GM19455 (cell line): ENCODE data around the gene ADGRL4.
"Not testable (repeated sequence)": the region's sequence is repeated elsewhere in the genome, so short reads cannot be mapped to it uniquely, and the experiment has no call there.

ENCODE experiments used
- ATAC-seq: cut with Tn5 transposase; IDR thresholded peaks from one replicate; pipeline ENCODE4 v1.9.1; 2021; ENCODE audit not compliant: unreplicated experiment

The ADGRL4 gene

GRCh38 chr1:79006564-79006963 is at the start of gene ADGRL4:
TSS of gene ADGRL4 (minus strand) at chr1:79006730. CDS start at chr1:79006654, 76 bp downstream.
- ATAC-seq: no peak

GRCh38 chr1:79055856-79056255 is 49.3 kb upstream of the ADGRL4 start:
- ATAC-seq: no peak

GRCh38 chr1:79052829-79053449 is 46.4 kb upstream of the ADGRL4 start:
- ATAC-seq: peak; percentile 94

- ATAC-seq: no peak
Observed at GRCh38 chr1:79044974-79045650, 38.6 kb upstream of the ADGRL4 start.

- no peak for ATAC-seq
Observed at GRCh38 chr1:79043506-79043905, 37.0 kb upstream of the ADGRL4 start.

- peak; percentile 3 for ATAC-seq
Observed at GRCh38 chr1:79042539-79042938, 36.0 kb upstream of the ADGRL4 start.

- ATAC-seq: peak; percentile 68
Observed at GRCh38 chr1:79042117-79042516, 35.6 kb upstream of the ADGRL4 start.

- no peak for ATAC-seq
Observed at GRCh38 chr1:79041666-79042065, 35.1 kb upstream of the ADGRL4 start.

GRCh38 chr1:79040424-79041082 is 34.0 kb upstream of the ADGRL4 start:
- peak; percentile 63 for ATAC-seq

GRCh38 chr1:79037085-79037484 is 30.6 kb upstream of the ADGRL4 start:
- no peak for ATAC-seq

- no peak for ATAC-seq
Observed at GRCh38 chr1:79012500-79012899, 6.0 kb upstream of the ADGRL4 start.

- no peak for ATAC-seq
Observed at GRCh38 chr1:79010589-79010988, 4.1 kb upstream of the ADGRL4 start.

- no peak for ATAC-seq
Observed at GRCh38 chr1:79005945-79006344, 585 bp downstream of the ADGRL4 start.

- no peak for ATAC-seq
Observed at GRCh38 chr1:79004916-79005315, 1.6 kb downstream of the ADGRL4 start.

- no peak for ATAC-seq
Observed at GRCh38 chr1:78996791-78997190, 9.7 kb downstream of the ADGRL4 start.

GRCh38 chr1:78987042-78987441 is 19.5 kb downstream of the ADGRL4 start:
- no peak for ATAC-seq

GRCh38 chr1:78980511-78980910 is 26.0 kb downstream of the ADGRL4 start:
- no peak for ATAC-seq

- ATAC-seq: no peak
Observed at GRCh38 chr1:78972723-78973122, 33.8 kb downstream of the ADGRL4 start.

GRCh38 chr1:78967091-78967490 is 39.4 kb downstream of the ADGRL4 start:
- not testable (repeated sequence) for ATAC-seq

GRCh38 chr1:78958711-78959110 is 47.8 kb downstream of the ADGRL4 start:
- no peak for ATAC-seq

GRCh38 chr1:78950826-78951225 is 55.7 kb downstream of the ADGRL4 start:
- no peak for ATAC-seq

- ATAC-seq: no peak
Observed at GRCh38 chr1:78949227-78949626, 57.3 kb downstream of the ADGRL4 start.
